GM19328 (cell line): ENCODE results near the gene CERS1.

ENCODE experiments used
- ATAC-seq: cut with Tn5 transposase; IDR thresholded peaks from one replicate; pipeline ENCODE4 v1.9.1; 2021; ENCODE audit warnings: mild to moderate bottlenecking, moderate library complexity; ENCODE audit not compliant: unreplicated experiment

CERS1 gene

DNA sequence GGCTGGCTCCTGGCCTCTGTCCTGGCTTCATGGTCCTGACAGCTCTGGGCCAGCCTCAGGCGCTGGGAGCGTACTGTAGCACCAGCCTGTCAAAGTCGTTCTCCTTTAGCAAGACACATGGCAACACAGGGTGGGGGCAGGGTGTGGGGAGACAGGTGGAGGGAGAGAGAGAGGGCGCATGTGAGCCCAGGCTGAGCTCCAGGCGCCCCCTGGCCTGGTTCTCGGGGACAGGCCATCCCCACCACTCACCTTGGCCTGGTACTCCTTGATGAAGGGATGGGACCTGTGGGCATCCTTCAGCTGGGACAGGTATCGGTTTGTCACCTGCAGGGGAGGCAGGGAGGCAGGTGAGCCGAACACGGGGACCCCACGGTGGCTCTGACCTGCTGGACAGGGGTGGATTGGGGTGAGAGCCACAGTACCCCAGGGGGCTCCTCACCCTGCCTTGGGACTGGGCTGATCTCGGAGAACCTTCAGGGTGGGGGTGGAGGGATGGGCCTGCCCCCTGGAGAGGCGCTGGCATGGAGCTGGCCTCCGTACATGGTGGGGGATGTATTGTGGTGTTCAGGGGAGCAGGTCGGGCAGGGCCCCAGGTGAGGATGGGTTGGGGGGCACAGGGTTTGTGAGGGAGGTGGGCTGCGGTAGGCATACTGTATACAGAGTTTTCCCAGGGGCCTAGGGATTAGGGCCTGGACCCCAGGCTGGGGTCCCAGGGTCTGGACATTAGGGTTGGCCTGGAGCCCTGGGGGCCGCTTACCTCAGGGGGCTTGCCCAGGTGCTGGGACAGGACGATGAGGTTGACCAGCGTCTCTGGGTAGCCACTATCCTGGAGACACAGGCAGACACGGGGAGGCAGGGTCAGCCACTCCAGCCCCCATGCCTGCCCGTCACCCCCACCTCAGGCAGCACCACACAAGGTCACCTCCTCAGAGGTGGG lies 3.9 kb upstream of the CERS1 start:
- ATAC-seq: no peak

- ATAC-seq: no peak
Measured at GRCh38 chr19:18898607-18899408, 2.9 kb upstream of the CERS1 start.

DNA sequence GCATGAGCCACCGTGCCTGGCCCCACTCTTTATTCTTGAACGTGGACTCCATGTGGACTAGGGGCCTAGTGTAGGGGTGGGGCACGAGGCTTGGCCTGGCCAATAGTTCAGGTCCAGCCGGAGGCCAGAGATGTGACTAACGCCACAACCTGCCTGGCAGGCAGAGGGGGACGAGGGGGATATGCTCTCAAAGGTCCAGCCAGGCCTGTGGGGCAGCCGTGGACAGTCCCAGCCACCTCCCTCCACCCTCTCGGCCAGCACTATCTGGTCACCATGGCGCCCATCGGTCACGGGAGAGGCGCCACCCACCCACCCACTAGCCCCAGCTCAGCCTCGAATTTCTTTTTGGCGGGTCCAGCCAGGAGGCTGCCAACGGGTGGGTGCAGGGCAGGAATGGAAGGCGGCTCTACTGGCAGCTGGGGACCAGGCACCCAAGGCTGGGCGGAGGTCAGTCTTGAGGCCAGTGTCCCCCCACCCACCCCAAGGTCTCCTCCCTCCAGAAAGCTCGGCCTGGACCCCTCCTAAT lies 2.2 kb upstream of the CERS1 start:
- no peak for ATAC-seq

- ATAC-seq: no peak
Measured at GRCh38 chr19:18897094-18898029, 1.4 kb upstream of the CERS1 start.

- ATAC-seq: no peak
Measured at GRCh38 chr19:18896421-18896841, 473 bp upstream of the CERS1 start.

- no peak for ATAC-seq
Measured at GRCh38 chr19:18895038-18895823, 727 bp downstream of the CERS1 start.

- ATAC-seq: no peak
Measured at GRCh38 chr19:18894254-18895037, 1.5 kb downstream of the CERS1 start.

DNA sequence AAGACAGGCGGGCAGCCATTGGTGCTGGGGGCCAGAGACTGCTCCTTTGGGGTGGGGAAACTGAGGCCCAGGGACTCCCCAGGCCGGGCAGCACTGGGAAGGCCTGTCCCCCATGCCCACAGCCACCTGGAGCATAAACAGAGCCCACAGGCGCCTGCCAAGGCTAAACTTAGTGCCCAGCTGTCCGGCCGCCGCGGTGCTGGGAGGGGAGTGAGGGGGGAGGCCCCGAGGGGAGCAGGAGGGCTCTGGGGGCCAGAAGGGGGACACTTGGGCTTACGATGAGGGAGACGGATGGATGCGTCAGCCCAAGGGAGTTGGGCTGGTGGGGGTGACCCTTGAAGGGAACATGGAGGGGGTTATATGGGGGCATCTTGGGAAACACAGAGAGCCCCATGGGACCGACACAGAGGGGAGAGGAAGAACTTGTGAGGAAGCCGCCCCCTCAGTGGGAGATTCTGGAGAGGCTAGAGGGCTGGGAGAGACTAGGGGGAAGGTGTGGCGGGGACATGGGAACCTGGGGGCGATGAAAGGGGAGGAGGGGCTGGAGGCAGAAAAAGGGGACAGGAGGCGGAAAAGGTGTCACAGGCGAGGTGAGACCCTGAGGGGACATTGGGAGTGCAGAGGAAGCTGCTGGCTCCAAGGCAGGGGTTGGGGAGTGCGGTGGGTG lies 2.2 kb downstream of the CERS1 start:
- ATAC-seq: no peak

- ATAC-seq: no peak
Measured at GRCh38 chr19:18889949-18890745, 5.8 kb downstream of the CERS1 start.

DNA sequence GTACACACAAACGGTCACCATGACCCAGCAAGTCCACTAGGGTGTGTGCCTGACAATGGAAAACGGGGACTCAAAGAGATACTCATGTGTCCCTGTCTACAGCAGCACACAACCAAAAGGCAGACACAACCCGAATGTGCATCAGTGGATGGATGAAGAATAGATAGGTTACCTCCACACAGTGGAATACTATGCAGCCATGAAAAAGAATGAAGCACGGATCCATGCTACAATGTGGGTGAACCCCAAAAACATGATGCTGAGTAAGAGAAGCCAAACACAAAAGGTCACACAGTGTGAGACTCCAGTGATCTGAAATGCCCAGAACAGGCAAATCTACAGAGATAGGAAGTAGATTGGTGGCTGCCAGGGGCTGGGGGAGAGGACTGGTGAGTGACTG lies 9.0 kb downstream of the CERS1 start:
- ATAC-seq: no peak

- ATAC-seq: no peak
Measured at GRCh38 chr19:18883526-18884304, 12.2 kb downstream of the CERS1 start.

DNA sequence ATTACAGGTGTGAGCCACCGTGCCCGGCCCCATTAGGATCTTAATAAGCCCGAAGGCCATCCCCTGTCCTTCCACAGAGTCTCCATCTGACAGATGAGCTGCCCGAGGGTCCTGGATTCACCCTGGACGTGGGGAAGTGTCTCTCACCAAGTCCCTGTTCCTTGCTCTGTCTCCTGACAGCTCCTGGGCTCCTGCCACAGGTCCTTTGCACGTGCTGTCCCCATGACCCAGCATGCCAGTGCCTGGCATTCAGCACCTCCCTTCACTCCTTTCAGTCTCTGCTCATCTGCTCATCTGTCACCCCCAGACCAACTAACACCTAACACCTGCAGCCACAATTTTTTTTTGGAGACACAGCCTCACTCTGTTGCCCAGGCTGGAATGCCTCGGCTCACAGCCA lies 14.5 kb downstream of the CERS1 start:
- ATAC-seq: no peak

- ATAC-seq: no peak
Measured at GRCh38 chr19:18879579-18880373, 16.2 kb downstream of the CERS1 start.

DNA sequence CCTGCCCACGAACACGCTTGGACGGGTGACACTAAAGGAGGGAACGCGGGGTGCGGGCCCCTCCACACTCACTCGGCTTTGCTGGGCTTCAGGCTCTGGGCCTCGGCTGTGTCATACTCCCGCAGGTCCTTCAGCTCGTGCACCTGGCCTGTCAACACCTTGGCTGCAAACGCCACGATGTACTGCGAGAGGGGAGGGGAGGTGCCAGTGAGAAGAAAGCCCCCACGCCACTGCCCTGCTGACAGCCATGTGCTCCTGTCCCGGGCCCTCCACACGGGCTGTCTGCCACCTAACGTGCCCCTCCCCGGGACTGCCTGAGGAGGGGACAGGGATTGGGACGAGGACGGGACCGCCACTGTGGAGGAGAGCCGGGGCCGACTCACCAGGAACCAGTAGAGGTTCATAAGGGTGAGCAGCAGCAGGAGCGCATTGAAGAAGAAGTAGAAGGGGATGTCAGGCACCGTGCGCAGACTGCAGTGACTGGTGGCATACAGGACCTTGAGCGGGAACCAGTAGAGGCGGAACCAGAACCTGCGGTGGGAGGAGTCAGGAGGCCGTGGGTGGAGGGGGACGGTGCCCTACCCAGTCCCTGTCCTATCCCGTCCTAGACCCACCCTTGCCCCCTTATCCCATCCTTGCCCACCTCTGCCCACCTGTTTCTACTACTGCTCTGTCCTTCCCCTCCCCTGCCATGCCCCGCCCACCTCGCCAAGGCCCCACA lies 16.9 kb downstream of the CERS1 start:
- no peak for ATAC-seq

- no peak for ATAC-seq
Measured at GRCh38 chr19:18878058-18878797, 17.7 kb downstream of the CERS1 start.
